Uterus (tissue), 2 donors: ENCODE measurements around the gene SLC7A1.

ENCODE experiments used
- CTCF ChIP-seq, 4 experiments: fragments of 200-600 bp in 2 of 4; fragments of 450-650 bp in 2 of 4; sonication (generic) in 2 of 4; IDR thresholded peaks; one replicate each; pipeline ENCODE4 v1.5.1; 2016 to 2019; ENCODE audit warnings: antibody characterized with exemption in 4 of 4, mild to moderate bottlenecking in 2 of 4, moderate library complexity in 1 of 4
- POLR2A ChIP-seq, 2 donors: fragments of 450-650 bp; IDR thresholded peaks; one replicate each; pipeline ENCODE4 v1.6.1; 2016; ENCODE audit warnings: antibody characterized with exemption in 2 of 2, mild to moderate bottlenecking in 1 of 2, moderate library complexity in 1 of 2

DNA sequence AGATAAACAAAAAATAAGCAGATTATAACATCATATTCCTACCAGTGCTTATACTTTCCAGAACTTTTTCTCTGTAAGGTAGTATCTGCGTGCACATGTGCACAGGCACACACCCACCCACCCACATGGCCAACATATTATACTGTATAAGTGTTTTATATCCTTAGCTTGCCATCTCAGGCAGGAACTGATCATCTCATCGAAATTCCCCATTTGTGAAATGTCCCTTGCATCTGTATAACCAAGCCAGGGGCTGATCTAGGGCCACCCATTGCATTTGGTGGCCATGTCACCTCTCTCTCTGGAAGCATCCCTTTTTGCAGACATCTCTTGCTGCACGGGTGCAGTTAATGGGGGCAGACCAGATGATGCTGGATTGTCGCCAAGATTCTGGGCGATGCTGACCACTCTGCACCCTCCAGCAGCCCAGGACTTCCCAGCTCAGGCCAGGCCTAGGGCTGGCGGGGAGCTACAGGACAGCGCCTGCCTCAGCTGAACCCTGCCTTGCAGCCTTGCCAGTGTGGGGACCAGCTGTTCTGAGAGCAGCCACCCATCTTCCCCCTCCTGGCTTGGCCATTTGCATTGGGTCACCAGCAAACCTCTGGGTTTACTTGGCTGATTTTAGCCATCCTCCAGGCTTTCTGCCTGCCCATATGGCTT is 95.9 kb downstream of the SLC7A1 start:
- TF ChIP-seq CTCF (IDR thresholded peaks at IDR 0.05), result no peak
- TF ChIP-seq POLR2A (IDR thresholded peaks at IDR 0.05), result no peak
